OCI-M1 (cell line): ENCODE results near the gene RRAD.
A peak's percentile ranks its signal among the peaks of the same experiment; 100 is the strongest.

ENCODE experiments used
- DNase-seq: peaks from one replicate; lab custom pipeline; 2025; lab: John Stamatoyannopoulos, UW

Gene RRAD

DNA sequence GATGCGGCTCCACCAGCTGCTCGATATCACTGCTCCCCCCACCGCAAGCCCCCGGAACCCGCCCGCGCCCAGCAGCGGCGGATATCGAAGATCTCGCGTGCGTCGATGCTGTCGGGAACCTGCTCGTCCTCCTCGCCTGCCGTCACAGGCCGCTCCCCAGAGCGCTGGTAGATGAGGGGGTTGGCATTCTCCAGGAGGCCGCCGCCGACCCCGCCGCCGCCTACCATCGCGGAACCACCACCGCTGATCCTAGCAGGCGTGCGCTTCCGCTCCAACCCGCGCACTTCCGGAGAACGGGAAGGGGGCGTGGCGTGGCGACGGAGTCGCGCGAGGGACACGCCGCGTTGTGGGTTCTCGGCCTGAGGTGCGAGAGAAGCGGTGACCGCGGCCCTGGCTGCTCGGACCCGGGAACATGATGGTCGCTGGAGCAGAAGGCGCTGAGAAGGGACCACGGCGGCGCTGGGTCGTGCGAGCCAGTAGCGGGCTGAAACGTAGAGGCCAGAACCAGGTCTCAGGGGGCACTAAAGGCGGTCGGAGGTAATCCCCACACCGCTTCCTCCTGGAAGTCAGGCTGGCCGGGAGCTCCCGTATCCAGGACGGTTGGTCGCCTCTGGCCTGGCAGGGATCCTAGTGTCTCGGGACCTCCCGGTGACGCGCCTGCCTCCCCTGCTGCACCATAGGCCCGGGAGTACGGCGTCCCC is 9.0 kb upstream of the RRAD start, which contains the start of gene CIAO2B:
TSS of gene CIAO2B (minus strand) at position 265 of the 701 bp plus-strand sequence. CDS start at position 227, 38 bp downstream.
- DNase-seq, result peak; percentile 92

DNA sequence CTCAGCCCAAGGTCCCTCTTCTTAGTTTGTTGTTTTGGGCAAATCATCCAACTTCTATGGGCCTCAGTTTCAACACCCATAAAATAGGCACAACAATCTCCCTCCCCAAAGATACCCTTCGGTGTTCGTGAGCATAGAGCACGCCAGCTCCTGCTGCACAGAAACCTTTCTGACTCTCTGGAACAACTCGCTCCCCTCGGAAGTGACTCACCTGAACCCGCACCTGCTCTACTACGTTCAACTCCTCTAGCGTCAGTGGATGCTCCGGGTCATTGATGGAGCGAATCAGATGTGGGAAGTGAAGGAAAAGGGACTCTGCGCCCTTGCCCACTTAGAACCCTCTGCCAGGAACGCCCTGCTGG is 8.4 kb upstream of the RRAD start:
- DNase-seq, result no peak

DNA sequence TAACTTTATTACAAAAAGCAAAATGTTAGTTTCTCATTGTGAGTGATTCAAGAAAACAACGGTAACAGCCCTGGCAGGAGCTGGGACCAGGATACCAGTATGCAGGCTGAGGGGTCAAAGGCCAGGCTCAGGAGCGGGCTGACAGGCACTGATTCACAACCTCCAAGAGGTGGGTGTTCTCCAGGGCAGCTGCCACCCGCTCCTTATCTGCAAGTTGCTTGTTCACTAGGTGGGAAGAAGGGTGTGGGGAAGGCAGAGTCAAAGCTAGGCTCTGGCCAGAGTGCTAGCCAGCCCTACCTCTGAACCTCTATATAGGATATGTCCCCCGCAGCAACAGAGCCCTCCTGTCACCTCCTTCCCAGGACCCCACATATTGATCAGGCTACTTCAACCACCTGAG is 6.7 kb upstream of the RRAD start:
- DNase-seq, result no peak

DNA sequence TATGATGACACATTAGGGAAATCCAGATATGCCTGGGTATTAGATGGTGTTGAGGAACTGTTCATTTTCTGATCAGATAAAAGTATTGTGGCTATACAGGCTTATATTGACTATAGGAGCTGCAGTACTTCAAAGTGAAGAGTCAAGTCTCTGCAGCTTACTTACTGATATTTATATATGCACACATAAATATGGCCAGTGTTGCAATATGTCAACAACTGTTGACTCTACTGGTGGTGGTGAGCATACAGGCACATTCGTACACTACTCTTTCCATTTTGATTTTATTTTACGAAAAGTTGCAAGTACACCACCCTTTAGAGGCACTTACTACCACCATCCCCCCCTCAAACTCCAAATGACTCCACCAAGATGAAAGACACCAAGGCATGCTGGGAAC is 6.3 kb upstream of the RRAD start:
- DNase-seq, result peak; percentile 34

DNA sequence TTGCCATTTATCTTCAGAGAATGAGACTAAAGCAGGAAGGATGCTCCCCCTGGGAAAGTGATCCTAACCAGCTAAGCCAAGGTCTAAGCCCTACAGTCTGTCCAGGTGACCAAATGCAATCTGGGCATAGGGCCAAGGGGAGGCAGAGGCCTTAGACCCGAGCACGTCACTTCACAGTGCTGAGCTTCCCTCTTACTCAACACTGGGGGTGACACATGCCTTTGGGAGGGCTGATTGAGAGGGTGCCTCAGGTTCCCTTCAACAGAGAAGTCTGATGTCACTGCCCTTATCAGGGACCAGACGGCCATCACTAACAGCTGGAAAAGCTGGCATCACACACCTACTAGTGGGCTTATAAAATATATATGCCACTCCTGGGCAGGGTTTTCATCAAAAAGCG is 4.9 kb upstream of the RRAD start:
- DNase-seq, result peak; percentile 37

DNA sequence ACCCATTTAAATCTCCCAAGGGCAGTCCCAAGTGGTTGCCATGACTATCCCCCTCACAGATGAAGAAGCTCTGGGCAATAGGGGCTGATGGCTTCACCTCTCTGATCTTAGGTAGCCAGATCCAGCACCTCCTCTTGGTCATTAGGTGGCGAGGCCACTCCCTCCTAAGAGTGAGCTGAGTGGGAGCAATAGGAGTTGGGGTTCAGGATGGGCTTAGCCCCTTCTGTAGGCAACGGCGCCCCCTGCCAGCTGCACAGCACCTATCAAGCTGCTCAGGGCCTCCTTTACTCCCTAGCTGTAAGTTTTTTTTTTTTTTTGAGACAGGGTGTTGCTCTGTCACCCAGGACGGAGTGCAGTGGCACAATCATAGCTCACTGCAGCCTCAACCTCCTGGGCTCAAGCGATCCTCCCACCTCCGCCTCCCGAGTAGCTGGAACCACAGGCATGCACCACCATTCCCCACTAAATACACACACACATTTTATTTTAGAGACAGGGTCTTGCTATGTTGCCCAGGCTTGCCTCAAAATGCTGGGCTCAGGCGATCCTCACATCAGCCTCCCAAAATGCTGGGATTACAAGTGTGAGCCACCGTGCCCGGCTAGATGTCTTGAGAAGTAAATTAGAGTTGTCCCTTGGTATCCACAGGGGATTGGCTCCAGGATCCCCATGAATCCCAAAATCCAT is 3.5 kb upstream of the RRAD start:
- DNase-seq, result peak; percentile 46

DNA sequence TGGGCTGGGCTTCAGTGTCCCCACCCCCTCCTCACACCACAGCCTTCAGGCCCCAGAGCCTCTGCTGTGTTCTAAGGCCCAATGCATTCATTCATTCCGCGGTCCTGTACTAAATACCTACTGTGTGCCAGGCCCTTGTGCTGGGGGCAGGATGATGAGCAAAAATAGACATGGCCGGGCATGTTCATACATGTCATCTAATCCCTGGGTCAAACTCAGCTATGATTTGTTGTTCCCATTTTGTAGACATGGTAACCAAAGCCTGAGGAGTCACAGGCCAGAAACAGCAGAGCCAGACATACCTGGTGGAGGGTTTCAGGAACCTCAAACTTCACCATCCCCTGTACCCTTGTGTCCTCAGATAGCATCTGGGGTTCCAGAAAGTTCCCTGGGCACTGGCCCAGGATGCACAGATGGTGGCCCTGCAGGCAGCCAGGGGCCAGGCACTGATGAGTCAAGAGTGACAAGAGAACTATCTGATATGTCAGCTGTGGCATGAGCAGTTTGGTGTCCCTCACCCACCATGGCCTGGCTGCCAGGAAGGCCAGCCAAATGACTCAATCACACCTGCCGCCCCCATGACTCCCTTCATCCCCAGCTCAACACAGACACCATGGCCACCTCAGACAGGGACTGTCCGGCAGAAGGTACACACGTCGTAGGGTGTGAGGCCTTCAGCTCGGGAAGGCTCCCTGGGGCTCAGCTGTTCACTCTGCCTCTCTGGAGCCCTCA is 2.7 kb upstream of the RRAD start:
- DNase-seq, result no peak

DNA sequence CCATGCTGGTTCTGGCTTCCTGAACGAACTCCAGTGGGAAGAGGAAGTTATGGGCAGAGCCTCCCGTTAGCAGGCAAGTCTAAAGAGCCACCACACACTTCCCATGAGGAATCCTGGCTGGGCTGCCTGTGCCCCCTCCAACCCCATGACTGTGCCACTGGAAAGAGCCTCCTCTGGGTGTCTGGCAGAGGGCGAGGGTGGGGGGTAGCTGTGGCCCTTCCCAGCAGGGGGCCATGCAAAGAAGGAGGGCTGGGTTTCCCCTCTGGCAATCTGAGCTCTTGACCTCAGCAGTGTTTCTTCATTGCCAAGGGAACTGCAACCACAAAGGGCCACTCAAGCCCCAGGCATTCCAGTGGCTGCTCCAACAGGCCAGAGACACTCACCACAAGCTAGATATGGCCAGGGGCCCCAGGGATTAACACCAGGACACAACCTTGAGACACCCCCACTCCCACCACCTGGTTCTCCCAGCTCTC is 1.7 kb upstream of the RRAD start:
- DNase-seq, result peak; percentile 54

DNA sequence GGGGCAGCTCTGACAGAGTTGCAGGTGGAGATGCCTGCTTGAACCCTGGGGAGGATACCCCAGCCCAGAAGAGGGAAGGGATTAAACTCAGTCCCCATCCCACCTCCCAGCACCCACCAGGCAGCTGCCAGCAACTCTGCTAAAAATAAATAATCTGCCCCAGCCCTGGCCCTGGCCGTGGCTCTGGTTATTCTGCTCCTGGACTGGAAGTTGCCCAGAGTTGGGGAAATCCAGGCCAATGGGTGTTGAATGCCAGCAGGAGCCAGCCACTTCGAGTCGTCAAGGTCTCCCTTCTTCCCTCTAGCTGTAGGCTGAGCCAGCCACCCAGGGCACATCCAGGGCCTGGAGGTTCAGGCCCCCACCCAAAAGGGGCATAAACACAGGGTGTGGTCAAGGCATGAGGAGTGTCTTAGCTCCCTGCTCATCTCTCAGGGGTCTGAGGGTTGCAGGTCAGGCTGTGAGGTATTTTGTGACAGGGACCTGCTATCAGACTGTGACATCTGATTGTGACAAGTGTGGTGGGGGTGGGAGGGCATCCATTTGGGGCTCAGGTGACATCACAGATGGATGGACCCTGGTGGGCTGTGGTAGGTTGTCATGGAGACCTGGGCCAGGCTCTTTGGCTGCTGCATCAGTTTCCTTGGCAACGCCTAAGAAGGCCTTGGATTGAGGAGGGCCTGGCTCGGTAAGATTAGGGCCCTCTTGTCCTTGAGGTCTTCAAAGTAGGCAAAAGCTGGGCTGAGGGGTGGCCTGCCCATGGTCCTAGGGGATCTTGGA is 1.0 kb upstream of the RRAD start:
- no peak for DNase-seq

DNA sequence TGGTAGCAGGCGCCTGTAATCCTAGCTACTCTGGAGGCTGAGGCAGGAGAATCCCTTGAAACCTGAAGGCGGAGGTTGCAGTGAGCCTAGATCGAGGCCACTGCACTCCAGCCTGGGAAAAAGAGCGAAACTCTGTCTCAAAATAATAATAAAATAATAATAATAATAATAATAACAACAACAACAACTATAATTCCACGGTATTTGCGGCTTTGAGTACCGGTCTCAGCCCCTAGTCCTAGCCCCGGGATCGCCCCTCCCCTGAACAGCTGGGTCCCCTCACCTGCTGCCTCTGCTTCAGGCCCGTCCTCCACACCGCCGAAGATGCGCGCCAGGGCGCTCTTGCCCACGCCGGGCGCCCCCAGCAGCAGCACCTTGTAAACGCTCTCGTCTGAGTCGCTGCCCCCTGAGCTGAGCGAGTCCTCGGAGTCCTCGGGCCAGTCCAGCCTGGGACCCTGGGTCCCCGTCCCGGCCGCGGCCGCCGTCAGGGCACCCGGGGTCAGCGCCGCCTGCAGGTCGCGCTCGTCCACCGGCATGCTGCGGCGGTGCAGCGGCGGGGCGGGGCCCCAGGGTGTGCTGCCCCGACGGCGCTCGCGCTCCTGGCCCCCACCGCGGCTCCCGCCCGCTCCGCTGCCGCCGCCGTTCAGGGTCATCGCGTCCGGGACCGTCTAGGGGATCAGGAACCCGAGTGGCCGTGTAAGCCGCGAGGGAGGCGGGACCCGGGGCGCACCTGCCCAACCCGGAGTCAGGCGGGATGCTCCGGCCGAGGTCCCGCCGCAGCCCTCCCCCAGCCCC is 611 bp downstream of the RRAD start:
- no peak for DNase-seq

DNA sequence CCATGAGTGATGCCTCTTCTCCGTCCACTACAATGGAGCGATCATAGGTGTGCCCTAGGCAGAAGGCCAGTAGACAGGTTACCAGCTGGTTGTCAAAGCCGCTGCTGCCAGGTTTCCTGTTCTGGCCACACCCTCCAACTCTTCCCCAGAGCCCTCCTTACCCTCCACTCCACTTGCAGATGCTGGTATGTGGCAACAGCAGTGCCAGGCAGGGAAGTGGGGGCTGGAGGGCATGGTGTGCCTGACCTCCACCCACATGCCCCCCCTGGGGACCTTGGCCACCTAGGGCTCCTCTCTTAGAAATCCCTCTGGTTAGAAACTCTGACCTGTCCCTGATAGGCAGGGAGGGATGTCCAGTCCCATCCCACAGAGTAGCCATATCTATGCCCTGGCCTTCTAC is 1.5 kb downstream of the RRAD start:
- no peak for DNase-seq

DNA sequence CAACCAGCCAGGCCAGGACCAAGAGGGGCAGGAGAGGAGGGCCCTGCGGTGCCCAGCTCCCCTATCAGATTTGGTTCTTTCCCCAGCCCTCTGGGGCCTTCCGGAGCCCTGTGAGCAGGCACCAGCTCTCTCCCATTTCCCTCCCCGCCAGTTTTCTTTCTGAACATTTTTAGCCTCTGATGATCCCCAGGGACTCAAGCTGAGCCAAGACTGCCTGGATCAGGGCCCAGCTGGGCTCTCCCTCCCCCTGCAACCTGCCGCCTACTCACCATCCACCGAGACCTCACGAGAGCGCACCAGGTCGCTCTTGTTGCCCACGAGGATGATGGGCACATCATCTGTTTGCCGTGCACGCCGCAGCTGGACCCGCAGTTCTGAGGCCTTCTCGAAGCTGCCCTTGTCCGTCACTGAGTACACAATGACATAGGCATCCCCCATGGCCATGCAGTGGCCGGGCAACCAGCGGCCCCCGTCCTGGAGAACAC is 2.0 kb downstream of the RRAD start:
- no peak for DNase-seq

DNA sequence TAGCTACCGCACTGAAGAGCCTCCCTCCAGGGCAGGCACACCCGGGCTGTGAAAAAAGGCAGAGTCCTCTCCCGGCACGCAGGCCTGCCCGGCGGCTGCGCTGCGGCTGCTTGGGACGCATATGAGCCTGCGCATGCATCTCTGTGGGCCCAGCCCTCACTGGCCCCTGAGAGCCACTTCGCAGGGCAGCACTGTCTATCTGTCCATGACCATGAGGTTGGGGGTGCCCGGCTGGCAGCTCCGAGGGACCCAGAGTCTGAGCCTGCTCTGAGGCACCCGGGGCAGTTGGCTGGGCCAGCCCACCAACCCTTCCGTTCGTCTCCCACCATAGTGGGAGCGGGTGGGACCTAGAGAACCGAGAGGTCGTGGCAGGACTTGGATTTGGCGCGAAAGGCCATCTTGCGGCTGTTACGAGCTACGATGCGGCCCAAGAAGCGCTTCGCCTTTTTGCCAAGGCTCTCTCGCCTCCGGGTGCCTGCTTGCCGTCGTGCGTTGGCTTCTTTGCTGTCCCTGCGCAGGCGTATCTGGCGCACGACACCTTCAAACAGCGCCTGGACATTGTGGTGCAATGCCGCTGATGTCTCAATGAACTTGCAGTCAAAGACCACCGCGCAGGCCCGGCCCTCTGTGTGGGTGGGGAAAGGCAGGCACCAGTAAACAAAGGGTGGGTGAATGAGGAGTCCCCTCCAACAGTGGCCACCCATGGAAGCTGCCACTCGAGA is 3.4 kb downstream of the RRAD start:
- DNase-seq, result no peak

DNA sequence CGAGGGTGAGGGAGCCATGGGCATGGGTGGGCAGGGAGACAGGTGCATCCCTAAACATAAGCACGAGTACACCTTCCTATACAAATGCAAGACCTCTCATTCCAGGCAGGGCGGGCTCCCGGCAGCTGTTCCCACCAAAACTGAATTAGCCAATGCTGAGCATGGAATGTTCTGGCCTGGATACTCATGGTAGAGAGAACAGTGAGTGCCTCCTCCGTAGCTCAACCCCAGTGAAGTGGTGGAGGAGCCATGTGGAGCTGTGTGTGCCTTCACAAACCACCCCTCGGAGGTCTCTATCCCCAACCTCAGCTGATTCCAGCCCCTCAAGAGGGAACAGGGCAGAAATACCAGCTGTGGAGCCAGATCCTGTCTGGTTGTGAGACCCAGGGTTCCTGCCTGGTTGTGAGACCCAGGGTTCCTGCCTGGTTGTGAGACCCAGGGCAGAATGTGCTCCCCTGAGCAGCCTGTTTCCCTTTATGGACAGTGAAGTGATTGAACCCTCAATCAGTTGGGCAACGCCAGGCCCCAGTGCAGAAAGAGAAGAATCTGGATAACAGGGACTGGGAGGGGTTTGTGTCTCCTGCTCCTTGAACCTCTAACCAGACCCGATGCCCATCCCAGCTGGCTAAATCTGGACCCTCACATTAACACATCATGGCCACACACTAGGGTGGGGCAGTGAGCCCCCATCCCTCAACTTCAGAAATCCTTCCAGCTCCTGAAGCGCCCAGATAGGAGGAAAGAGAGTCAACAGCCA is 4.2 kb downstream of the RRAD start:
- DNase-seq, result no peak

DNA sequence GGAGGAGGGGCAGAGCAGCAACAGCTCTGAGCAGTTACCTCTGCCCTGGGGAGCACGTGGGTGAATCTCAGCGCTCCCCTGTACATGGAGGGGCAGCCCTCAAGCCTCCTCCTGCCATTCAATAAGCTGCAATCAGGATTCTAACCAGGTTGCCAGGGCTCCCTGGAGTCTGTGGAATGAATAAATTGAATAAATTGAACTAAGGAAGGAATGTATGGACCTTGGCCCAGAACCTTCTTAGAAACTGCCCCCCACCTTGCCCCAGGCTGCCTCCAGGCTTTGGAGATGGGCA is 5.1 kb downstream of the RRAD start:
- no peak for DNase-seq

DNA sequence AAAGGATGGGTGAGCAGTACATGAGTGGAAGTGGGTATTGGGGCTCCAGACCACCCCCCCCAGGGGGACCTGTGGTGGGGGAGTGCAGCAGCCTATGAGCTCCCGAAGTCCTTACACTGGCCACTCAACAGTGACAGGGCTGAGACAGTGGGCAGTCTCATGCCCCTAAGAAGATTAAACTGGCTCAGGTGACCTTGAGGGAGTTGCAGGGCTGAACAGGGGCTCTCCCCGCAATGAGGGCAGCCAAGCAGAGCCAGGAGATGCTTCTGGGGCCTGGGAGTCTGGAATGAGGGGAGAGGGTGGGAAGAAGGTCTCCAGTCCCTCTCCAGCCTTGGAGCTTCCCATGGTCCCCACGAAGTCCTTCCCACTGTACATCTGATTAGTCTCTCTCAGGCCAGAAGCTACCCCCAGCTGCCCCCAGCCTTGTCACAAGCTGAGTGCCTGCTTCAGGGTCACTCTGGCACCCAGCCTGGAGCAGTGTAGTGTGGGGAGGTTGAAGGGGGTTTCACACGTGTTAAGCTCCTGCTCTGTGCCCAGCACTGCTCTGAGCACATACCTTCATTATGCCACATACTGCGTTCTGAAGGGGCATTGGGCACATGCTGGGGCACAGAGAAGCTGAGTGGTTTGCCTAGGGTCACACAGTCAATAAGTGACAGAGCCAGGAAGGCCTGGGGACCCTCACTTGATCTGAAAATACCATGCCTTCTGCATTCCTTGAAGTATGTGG is 5.6 kb downstream of the RRAD start:
- DNase-seq, result no peak

DNA sequence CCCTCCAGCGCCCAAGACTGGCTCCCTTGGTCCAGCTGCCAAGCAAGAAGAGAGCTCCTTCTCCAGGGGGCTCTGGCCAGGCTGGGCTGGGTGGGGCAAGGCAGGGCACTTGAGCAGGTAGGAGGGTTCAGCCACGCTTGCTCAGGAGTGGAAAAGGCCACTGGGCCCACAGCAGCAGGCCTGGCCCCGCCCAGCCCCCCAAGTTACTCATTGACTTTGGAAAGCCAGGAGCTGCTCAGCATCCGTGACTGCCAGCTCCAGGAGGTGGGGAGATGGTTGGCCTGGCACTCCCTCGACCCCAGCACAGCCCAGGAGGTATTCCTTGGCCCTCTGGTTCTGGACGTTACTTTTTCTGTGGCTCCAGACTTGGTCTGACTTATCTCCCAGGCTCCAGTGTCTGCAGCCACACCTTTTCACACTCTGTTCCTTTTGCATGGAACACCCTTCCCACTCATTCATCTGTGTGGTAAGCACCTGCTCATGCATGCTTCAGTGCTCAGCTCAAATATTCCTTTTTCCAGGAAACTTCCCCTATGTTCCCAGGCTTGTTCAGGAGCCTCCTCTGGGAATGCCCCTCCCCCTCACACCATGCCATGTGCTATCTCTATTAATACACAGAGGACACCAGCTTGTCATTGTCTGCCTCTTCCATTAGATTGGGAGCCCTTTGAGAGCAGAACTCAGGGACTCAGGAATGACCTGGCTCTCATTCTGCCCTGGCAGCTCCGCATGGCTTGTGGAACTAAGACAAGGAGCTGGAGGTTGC is 6.3 kb downstream of the RRAD start, which contains the start of gene CDH16:
TSS of gene CDH16 (minus strand) at position 83 of the 766 bp plus-strand sequence. CDS start 820 bp downstream, outside the sequence.
- DNase-seq, result no peak

DNA sequence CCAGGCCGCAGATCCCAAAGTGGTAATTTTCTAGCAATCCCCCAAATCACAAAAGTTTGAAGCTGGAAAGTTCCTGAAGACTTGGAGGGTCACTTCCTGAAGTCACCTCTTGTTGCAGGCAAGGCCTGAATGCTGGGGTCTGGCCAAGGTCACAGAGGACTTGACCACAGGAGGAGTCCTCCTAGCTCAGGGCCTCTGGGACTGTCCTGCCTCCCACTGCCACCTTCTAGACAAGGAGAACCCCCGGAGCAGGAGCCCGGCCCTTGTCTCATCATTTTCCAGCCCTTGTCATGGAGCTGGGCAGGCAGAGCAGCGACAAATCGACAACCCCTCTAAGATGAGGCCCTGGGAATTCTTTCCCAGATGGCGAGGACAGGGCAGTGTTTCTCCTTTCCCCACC is 7.0 kb downstream of the RRAD start:
- DNase-seq, result no peak
